Bone marrow (tissue), 2 donors: ENCODE measurements around the gene LEFTY1.
"Not testable (repeated sequence)": the region's sequence is repeated elsewhere in the genome, so short reads cannot be mapped to it uniquely, and the experiment has no call there.

Source experiments
- DNase-seq, 2 donors: peaks; one replicate each; lab custom pipeline; 2025; lab: John Stamatoyannopoulos, UW

The LEFTY1 gene, protein sequence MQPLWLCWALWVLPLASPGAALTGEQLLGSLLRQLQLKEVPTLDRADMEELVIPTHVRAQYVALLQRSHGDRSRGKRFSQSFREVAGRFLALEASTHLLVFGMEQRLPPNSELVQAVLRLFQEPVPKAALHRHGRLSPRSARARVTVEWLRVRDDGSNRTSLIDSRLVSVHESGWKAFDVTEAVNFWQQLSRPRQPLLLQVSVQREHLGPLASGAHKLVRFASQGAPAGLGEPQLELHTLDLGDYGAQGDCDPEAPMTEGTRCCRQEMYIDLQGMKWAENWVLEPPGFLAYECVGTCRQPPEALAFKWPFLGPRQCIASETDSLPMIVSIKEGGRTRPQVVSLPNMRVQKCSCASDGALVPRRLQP

DNA sequence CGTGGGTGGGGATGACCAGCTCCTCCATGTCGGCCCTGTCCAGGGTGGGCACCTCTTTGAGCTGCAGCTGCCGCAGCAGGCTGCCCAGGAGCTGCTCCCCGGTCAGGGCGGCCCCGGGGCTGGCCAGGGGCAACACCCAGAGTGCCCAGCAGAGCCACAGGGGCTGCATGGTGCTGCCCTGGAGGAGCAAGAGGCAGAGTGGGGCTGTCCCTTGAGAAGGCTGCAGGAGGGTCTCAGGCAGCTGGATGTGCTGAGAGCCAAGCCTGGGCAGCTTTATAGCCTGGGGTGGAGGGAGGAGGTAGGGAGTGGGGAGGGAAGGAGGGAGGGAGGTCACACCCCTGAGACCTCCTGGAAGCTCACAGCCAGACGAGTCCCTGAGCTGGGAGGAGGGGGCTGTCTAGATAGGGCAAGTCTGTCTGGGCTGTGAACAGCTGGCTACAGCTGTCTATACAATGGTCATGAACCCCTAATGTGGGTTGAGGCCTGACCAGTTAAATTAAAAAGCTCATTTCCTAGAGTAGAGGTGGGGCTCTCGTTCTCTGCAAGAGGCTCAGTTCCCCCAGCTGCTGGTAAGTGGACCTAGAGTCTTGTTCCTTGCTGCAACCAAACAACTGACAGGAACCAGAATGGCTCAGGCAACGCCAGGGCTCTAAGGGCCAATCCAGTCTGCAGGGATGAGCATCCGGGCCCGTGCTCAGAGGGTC is at the start of gene LEFTY1:
Gene LEFTY1 (minus strand): TSS at position 249 of the 704 bp plus-strand sequence. CDS start 80 bp downstream, at position 169.
- DNase-seq = no peak

DNA sequence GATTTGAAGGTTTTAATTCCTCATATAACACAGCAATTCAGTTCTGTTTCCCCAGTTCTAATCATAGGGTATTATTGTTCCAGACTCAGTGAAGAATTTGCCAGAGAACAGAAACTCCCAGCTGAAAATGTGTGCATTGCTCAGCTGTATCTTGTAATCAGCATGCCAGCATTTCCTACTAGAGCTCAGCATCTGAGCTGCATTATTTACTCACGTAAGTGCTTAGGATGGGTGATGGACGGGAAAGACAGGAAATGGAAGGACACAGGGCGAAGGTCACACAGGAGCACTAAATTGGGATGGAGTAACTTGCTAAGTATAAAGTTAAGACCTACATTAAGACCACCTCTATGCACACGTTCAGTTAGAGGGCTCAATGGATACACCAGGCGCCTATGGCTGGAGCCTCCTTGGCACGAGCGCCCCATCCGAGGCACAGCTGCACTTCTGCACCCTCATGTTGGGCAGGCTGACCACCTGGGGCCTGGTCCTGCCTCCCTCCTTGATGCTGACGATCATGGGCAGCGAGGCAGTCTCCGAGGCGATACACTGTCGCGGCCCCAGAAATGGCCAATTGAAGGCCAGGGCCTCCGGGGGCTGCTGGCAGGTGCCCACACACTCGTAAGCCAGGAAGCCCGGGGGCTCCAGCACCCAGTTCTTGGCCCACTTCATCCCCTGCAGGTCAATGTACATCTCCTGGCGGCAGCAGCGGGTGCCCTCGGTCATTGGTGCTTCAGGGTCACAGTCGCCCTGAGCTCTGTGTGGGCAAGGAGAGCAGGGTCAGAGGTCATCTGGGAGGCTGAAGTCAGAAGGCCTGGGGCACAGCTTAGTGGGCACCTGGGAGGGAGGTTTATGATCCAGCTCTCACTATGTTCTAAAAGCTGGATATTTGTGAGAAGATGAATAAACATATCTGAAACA is 48.4 kb upstream of the LEFTY1 start:
- DNase-seq = no peak

DNA sequence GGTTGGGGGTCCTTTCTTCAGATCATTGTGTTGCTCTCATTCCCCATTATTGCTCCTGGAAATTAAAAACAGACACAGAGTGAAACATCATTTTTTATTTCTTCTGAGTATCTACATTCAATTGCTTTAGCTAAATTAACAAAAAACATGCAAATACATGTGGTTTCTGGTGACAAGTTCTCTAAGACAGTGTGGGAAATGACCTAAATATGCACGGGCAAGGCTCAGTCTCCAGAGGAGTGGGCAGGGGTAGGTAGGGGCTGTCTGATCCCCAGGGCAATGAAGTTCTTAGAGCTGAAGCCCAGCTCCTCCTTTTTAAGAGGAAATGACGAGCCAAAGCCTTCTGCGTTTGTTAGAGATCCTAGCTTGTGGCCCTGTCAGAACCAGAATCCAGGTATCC is 47.6 kb upstream of the LEFTY1 start:
- DNase-seq = no peak

DNA sequence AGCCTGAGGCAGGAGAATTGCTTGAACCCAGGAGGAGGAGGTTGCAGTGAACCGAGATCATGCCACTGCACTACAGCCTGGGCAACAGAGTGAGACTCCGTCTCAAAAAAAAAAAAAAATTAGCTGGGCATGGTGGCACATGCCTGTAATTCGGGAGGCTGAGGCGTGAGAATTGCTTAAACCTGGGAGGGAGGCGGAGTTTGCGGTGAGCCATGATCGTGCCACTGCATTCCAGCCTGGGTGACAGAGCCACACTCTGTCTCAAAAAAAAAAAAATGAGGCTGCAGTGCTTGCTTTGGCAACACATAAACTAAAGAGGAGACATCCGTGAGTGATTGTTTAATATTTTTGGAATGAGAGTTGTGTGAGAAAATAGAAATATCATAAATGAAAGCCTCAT is 47.1 kb upstream of the LEFTY1 start:
- DNase-seq = not testable (repeated sequence)

DNA sequence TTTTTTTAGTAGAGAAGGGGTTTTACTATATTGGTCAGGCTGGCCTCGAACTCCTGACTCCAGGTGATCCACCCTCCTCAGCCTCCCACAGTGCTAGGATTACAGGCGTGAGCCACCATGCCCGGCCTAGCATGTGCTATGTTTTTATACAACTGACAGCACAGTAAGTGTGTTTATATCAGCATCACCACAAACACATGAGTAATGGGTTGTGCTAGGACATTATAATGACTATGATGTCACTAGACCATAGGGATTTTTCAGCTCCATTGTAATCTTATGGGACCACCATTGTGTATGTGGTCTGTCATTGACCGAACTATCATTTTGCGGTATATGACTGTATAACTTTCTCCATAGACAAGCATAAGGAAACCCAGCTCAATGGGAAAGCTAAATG is 45.8 kb upstream of the LEFTY1 start:
- DNase-seq = no peak

DNA sequence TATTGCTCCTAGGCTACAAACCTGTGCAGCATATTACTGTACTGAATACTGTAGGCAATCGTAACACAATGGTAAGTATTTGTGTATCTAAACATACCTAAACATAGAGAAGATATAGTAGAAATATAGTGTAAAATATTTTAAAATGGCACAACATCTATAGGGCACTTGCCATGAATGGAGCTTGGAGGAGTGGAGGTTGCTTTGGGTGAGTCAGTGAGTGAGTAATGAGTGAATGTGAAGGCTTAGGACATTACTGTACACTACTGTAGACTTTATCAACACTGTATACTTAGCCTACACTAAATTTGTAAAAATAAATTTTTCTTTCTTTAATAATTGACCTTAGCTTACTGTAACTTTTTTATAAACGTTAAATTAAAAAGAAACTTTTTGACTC is 44.1 kb upstream of the LEFTY1 start:
- no peak for DNase-seq

DNA sequence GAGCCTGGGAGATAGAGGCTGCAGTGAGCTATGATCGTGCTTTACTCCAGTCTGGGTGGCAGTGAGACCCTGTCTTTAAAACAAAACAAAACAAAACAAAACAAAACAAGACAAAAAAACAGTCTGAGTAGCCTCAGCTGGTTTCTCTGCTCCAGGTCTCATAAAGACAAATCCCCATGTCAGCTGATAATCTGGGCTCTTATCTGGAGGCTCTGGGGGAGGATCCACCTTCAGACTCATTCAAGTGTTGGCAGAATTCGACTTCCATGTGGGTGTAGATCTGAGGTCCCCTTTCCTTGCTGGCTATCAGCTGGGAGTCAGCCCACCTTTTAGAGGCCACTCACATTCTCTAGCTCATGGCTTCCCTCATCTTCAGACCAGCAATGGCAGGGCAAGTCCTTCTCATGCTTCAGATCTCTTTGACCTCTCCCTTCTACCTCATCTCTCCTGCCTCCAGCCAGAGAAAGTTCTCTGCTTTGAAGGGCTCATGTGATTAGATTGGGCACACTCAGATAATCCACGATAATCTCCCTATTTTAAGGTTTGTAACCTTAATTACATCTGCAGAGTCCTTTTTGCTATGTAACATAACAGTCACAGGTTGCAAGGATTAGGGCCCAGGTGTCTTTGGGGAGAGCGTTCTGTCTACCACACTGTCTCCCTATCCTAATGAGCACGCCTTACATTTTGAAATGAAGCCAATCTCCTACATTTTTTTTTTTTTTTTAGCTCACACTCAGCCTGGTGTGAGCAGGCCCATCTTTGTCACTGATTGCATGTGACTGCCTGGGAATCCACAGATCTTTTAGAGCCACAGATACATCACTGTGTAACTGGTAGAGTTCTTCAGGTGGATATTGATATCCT is 42.6 kb upstream of the LEFTY1 start:
- DNase-seq = no peak

DNA sequence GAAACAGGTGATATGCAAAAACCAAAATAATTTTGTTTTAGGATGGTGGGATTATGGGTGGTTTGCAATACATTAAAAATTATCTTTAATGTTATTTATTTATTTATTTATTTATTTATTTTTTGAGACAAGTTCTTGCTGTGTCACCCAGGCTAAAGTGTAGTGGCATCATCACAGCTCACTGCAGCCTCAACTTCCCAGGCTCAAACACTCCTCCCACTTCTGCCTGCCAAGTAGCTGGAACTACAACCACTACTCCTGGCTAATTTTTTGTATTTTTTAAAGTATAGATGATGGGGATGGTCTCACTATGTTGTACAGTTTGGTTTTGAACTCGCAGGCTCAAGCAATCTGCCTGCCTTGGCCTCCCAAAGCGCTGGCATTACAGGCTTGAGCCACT is 41.6 kb upstream of the LEFTY1 start:
- DNase-seq = no peak

DNA sequence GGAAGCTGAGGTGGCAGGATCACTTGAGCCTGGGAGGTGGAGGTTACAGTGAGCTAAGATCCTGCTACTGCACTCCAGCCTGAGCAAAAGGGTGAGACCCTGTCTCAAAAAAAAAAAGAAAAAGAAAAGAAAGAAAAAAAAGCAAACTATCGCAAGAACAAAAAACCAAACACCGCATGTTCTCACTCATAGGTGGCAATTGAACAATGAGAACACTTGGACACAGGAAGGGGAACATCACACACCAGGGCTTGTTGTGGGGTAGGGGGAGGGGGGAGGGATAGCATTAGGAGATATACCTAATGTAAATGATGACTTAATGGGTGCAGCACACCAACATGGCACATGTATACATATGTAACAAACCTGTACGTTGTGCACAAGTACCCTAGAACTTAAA is 40.5 kb upstream of the LEFTY1 start:
- DNase-seq = not testable (repeated sequence)

DNA sequence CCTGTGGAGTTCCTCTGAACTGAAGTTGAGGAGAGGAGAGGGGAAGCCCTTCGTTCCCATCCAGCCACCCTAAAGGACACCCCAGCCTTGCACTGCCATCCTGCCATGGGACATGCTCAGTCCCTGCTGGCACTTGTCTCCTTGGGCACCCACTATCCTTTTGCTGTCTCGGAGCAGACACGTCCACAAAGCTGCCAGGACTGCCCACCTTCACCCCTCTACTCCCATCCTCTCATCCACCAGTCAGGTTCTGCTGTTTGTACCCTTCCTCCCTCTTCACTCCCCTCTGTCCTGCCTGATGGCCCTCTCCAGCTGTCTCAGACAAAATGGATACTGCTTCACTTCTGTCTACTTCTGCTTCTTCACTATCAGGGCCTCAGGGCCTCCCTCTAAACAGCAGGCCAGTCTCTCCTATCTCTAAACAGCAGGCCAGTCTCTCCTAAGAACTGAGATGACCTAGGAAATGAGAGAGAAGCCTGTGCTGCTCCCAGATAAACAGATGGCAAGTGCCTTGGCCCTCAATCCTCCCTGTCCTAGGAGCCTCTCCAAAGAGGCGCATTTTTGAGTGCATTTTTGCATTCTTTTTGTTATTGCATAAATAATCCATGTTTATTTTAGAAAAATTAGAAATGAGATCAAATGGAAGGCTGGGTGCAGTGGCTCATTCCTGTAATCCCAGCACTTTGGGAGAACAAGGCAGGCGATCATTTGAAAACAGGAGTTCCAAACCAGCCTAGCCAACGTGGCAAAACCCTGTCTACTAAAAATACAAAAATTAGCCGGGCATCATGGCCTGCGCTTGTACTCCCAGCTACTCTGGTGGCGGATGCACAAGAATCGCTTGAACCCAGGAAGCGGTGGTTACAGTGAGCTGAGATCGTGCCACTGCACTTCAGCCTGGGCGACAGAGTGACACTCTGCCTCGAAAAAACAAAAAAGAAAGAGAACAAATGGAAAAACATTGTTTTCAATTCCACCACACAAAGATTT is 39.5 kb upstream of the LEFTY1 start:
- DNase-seq = peak in 1 of 2 donors; percentile 7

DNA sequence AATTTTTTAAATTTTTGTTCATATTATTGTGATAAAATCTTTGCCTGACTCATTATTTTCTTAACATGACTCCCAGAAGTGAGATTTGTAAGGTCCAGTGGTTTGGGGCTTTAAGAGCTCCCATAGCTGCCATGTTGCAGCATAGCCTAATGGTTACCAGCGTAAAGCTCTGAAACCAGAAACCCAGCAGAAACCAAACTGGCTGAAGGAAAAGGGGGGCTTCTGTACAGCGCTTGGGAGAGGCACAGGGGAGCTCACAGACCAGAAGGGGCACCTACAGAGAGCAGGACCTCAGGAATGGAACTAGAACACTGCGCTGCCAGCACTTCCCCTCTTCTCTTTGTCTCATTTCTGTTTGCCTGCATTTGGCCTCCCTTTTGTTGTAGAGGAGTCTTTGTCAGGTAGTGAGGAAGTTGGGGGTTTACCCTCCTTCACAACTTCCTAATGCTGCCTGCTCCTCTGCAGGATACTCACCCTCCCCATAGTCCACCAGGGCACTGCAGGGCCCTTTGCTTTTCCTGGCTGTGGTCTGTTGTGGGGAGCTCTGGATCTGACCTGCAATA is 37.7 kb upstream of the LEFTY1 start:
- no peak for DNase-seq

DNA sequence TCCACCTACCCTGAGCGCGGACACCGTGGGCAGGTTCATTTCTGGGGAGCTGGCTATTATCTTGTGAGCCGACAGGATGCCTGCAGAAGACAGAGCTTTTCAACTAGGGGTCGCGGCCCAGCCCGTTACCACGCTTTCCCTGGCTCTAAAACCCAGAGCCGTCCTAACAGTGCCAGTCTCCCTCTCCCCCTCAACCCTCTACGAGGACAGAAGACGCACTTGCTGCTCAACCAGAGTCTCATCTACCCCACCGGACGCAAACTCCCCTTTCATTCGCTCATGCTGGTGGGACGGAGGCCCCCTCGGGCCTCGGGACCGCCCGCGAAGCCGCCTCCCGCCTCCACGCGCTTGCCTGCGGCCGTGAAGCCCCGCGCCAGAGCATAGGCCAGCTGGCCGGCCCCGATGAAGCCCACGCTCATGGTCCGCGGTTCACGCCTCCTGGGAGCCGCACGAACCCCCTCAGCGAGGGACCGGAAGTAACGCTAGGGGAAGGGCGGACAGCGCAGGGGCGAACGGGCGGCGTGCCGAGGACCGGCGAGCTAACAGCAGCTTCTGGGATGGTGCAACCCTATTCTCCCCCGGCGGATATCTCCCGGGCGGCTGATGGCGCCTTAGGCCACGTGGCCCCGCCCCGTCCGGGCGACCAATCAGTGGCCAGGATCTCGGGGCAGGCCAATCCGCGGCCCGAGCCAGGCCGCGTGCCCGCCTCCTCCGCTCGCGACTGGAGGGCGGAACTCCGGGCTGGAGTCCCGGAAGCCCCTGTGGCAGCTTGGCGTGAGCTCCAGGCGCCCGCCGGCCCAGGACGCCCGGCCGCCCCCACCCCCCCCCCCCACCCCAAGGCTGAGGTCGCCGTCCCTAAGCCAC is 35.0 kb upstream of the LEFTY1 start, which contains the start of gene PYCR2:
Gene PYCR2 (minus strand): TSS at position 559 of the 864 bp plus-strand sequence. CDS start 140 bp downstream, at position 419.
- peak; percentile 83 to 92 for DNase-seq

DNA sequence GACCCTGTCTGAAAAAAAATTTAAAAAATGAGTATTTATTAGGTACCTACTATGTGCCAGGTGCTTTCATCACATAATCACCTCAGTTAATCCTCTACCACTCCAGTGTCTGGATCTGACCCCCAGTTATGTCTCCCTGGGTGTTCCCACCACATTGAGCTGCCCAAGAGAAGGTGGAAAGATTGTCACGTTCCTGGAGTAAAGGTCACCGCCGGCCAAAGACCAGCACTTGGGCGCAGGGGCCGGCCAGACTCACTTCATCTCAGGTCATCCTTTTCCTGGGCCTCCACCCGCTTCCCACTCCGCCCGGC is 34.4 kb upstream of the LEFTY1 start:
- DNase-seq = no peak

DNA sequence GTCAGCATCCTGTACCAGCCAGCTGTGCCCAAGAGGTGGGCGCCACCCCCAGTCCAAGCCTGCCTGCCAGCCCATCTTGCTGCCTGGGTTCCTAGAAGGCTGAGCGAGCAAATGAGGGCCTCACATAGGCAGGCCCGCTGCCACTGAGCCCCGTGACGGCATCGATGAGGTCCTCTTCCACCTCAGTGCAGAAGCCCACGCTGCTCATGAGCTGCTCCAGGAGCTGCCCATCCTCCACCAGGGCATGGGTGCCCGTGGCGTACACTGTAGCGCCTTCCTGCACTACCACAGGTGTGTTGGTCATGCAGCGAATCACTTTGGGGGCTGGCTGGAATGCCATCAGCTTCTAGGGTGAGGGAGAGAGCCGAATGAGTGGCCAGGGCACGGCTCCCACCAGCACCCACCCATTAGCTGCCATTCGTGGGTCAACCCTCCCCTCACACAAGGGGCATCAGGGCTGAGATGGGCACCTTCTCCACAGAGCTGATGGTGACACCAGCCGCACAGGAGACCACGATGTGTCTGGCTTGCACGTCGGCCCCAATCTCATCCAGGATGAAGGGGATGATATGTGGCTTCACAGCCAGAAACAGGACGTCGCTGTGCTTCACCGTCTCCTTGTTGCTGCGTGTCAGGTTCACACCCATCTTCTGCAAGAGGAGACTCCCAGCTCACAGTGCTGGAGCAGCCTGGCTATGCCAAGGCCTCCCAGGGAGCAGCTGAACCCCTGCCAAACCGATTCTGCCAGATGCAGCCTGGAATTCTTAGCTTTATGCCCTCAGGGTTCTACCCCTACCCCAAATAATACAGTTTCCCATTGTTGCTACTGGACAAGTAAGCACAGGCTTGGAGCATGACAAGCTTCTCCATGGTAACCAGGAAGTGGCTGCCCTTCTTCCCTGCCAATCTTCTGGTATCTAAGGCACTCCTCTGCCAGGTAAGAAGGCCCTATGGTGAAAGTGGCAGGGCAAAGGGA is 33.1 kb upstream of the LEFTY1 start:
- no peak for DNase-seq

DNA sequence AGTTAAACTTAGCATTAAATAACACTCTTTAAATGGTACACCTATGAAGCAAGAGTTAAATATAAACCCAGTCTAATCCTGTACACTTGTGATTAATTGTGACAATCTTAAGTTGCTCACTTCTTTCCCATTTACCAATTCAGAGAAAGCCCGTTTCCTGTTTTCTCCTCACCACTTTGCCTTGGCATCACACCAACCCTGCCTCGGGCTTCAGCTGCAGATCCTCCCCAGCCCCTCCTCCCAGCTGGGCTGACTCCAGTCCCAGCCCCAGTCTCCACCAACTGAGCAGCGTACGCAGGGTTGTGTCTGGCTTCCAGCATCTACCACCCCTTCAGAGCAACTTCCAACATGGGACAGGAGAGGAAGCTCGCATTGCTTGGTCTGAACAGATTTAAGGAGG is 31.0 kb upstream of the LEFTY1 start:
- peak; percentile 5 to 86 for DNase-seq

DNA sequence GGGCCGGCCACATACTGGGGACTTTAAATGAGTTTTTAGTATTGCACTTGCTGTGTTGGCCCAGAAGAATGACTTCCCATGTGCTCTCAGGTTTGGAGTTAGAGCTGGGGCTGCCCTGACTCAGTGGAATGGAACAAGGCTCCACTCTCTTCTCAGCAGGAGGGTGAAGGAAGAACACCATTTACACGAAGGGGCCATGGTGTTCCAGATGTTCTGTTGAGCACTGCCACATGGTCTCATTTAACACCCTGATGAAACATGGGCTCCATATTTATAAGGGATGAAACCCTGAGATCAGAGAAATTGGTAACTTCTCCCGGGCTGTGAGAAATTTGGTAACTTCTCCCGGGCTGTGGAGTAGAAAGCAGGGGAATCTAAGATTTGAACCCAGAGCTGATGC is 29.3 kb upstream of the LEFTY1 start:
- DNase-seq = no peak

DNA sequence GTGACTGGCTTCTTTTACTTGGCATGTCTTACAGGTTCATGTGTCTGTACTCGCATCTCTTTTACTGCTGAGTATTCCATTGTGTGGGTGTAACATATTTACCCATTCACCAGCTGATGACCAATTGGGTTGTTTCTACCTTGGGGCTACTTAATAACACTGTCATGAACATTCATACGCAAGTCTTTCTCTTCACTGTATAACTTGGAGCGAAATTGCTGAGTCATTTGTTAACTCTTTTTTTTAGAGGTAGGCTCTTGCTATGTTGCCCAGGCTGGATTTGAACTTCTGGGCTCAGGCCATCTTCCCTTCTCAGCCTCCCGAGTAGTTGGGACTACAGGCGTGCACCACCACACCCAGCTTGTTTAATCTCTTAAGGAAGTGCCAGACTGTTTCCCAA is 28.6 kb upstream of the LEFTY1 start:
- no peak for DNase-seq

DNA sequence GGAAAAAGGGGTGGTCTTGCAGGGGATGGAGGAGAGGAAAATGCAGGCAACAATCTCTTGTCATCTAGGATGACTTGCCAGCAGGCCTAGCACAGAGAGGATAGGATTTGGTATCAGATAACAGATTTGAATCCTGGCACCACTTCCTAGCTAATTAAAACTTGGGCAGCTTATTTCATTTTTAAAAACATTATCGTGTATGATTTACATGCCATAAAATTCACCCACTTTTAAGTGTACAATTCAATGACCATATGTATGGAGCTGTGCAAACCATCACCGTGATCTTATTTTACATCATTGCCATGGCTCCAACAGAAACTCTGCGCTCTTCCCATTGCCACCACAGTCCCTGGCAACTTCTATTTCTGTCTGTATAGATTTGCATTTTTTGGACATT is 28.2 kb upstream of the LEFTY1 start:
- no peak for DNase-seq
